Measurements from ENCODE around the gene IDI2. TPM values are rescaled to one million over a fixed set of nuclear protein-coding genes. Genes with fewer than 3 reads are reported as not detected.
"Not testable (repeated sequence)": the region's sequence is repeated elsewhere in the genome, so short reads cannot be mapped to it uniquely, and the experiment has no call there.

The IDI2 gene
- total RNA-seq, 2 donors from 2014 or later, result not detected

DNA sequence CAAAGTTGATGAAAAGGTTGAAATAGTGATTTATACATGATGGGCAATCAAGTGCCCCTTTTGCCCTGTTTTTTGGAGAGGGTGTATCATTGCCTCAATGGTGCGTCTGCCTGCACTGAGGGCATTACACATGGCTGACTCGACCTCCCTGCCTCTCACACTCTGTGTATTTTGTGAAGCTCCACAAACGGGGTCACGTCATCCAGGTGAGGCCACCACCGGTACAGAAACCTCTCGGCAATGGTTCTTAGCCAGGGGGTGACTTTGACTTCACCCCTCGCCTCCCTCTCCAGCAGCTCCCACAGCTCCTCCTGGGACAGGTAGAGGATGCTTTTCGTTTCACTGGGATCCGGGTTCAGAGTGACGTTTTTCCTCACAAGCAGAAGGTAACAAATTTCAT is 6.3 kb downstream of the IDI2 start:
- no peak overlapping the region for H3K4me3 ChIP-seq
- H3K36me3 ChIP-seq, result peaks cover 12% of the 10 kb centered on the region
- H3K9ac ChIP-seq (ENCODE audit: low read depth in 2 of 2, low read length in 2 of 2), result no peak overlapping the region
- H3K27ac ChIP-seq, result no peak overlapping the region
- no peaks in the 10 kb centered on the region for H3K9me3 ChIP-seq
- intact Hi-C loops (cut with DNase I), result no loop called here
- no peaks in the 10 kb centered on the region for H3K27me3 ChIP-seq
- DNase-seq, result no peak
- TF ChIP-seq, protein P1, sequence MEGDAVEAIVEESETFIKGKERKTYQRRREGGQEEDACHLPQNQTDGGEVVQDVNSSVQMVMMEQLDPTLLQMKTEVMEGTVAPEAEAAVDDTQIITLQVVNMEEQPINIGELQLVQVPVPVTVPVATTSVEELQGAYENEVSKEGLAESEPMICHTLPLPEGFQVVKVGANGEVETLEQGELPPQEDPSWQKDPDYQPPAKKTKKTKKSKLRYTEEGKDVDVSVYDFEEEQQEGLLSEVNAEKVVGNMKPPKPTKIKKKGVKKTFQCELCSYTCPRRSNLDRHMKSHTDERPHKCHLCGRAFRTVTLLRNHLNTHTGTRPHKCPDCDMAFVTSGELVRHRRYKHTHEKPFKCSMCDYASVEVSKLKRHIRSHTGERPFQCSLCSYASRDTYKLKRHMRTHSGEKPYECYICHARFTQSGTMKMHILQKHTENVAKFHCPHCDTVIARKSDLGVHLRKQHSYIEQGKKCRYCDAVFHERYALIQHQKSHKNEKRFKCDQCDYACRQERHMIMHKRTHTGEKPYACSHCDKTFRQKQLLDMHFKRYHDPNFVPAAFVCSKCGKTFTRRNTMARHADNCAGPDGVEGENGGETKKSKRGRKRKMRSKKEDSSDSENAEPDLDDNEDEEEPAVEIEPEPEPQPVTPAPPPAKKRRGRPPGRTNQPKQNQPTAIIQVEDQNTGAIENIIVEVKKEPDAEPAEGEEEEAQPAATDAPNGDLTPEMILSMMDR (IDR thresholded peaks at IDR 0.05), result no peak
- no peaks in the 10 kb centered on the region for H3K4me1 ChIP-seq

DNA sequence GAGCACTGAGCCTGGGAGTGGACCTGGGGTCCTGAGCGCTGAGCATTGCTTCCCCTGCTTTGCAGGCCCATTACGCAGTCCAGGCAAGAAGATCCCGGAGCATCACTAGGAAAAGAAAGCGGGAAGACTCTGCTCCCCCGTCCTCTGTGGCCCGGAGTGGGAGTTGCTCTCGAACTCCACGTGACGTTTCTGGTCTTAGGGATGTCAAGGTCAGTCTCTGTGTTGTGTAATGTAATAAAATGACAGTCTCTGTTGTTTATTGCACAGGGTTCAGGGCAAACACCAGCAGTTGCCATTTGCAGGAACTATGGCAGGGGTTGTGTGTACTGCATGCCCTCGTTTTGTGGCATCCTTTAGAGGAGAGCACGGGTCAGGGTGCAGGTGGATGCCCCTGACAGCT is 10.0 kb downstream of the IDI2 start:
- Histone ChIP-seq H3K36me3 (peaks cover 21% of the 10 kb centered on the region), H3K9me3 (no peaks in the 10 kb centered on the region), H3K27ac (no peak overlapping the region), H3K4me3 (no peak overlapping the region), H3K4me1 (no peaks in the 10 kb centered on the region), H3K9ac (ENCODE audit: low read depth in 2 of 2, low read length in 2 of 2) (no peak overlapping the region), H3K27me3 (no peaks in the 10 kb centered on the region)
- intact Hi-C loops (cut with DNase I), result no loop called here
- TF ChIP-seq, protein P1 (IDR thresholded peaks at IDR 0.05), result no peak
- DNase-seq, result no peak

GRCh38 chr10:1011696-1012095 is 14.0 kb downstream of the IDI2 start:
- H3K4me1 ChIP-seq, result no peaks in the 10 kb centered on the region

GRCh38 chr10:1010703-1011102 is 15.0 kb downstream of the IDI2 start:
- no peak overlapping the region for H3K4me3 ChIP-seq
- no peaks in the 10 kb centered on the region for H3K27me3 ChIP-seq
- TF ChIP-seq, protein P1 (IDR thresholded peaks at IDR 0.05), result no peak
- no peak for DNase-seq
- H3K9me3 ChIP-seq, result no peaks in the 10 kb centered on the region
- no peaks in the 10 kb centered on the region for H3K4me1 ChIP-seq
- no peak overlapping the region for H3K9ac ChIP-seq (ENCODE audit: low read depth in 2 of 2, low read length in 2 of 2)
- intact Hi-C loops (cut with DNase I), result no loop called here
- H3K27ac ChIP-seq, result no peak overlapping the region
- H3K36me3 ChIP-seq, result peaks cover 8% of the 10 kb centered on the region

More at GRCh38 chr10:1011696-1012095, 14.0 kb downstream of the IDI2 start:
- TF ChIP-seq, protein P1 (IDR thresholded peaks at IDR 0.05), result no peak
- no peak overlapping the region for H3K9ac ChIP-seq (ENCODE audit: low read depth in 2 of 2, low read length in 2 of 2)
- H3K36me3 ChIP-seq, result peaks cover 16% of the 10 kb centered on the region
- no peaks in the 10 kb centered on the region for H3K27me3 ChIP-seq
- H3K27ac ChIP-seq, result no peak overlapping the region
- intact Hi-C loops (cut with DNase I), result no loop called here
- H3K4me3 ChIP-seq, result no peak overlapping the region
- no peak for DNase-seq
- no peaks in the 10 kb centered on the region for H3K9me3 ChIP-seq

DNA sequence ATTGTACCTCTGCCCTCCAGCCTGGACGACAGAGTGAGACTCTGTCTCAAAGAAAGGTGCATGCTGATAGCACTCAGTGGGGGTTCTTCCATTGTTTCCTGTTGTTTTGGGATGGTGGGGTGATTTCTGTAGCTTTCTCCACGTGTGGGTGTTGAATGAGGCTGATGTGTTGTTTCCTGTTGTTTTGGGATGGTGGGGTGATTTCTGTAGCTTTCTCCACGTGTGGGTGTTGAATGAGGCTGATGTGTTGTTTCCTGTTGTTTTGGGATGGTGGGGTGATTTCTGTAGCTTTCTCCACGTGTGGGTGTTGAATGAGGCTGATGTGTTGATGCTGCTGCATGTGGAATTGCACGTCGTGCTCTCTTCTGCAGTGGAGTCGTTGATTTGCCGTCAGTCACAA is 15.7 kb downstream of the IDI2 start:
- intact Hi-C loops (cut with DNase I); H3K9ac ChIP-seq (ENCODE audit: low read depth in 2 of 2, low read length in 2 of 2); H3K27ac ChIP-seq; H3K4me1 ChIP-seq; DNase-seq; H3K36me3 ChIP-seq; H3K27me3 ChIP-seq; H3K9me3 ChIP-seq; H3K4me3 ChIP-seq: not testable (repeated sequence)

- TF ChIP-seq, protein P1 (IDR thresholded peaks at IDR 0.05), result no peak
- Histone ChIP-seq H3K27ac (no peak overlapping the region), H3K4me3 (no peak overlapping the region), H3K9ac (ENCODE audit: low read depth in 2 of 2, low read length in 2 of 2) (no peak overlapping the region), H3K4me1 (no peaks in the 10 kb centered on the region), H3K27me3 (no peaks in the 10 kb centered on the region), H3K36me3 (peaks cover 17% of the 10 kb centered on the region), H3K9me3 (no peaks in the 10 kb centered on the region)
- intact Hi-C loops (cut with DNase I), result no loop called here
- no peak for DNase-seq
Measured at GRCh38 chr10:1009071-1009494, 16.6 kb downstream of the IDI2 start.

All from colonic mucosa (tissue), 4 donors.